HG03095 (cell line): Measurements from ENCODE around the gene MTMR3.
"Not testable (repeated sequence)": the region's sequence is repeated elsewhere in the genome, so short reads cannot be mapped to it uniquely, and the experiment has no call there.

Experiments
- ATAC-seq: cut with Tn5 transposase; IDR thresholded peaks from one replicate; pipeline ENCODE4 v1.9.1; 2021; ENCODE audit warnings: moderate library complexity; ENCODE audit not compliant: unreplicated experiment

MTMR3 gene

GRCh38 chr22:29956680-29957079 is 73.7 kb downstream of the MTMR3 start:
- ATAC-seq, result no peak

DNA sequence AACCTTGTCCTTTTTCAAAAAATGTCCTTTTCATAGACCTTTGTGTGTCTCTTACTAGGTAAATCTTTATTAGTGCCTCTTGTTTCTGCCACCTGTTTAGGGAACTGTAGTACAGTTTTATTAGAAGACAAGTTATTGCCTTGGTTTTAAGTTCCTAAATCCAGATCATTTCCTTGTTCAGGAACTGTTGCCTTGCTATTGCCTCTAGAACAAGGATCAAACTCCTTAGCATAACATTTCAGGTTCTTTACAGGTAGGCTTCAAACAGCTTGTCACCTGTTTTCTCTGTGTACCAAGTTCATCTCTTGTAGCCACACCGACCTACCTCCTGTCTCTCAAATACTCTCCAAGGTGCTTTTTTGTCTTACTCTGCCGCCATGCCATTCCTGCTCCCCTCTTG is 75.2 kb downstream of the MTMR3 start:
- no peak for ATAC-seq

DNA sequence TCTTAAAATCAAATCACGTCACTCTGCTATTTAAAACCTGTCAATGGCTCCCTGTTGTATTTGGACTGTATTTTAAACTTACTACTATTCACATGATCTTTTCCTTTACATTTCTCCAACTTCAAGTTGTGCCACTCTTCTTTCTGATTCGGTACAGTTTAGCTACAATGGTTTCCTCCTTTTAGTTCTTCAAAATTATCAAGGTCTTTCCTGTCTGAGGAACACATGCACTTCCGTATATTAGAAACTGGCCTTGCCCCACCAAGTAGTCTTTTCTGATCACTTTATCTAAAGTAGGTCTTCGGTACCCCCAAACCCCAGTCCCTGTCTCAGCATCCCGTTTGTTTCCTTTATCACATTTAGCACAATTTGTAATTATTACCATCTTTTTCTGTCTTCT is 81.8 kb downstream of the MTMR3 start:
- no peak for ATAC-seq

- ATAC-seq, result no peak
Measured at GRCh38 chr22:29967461-29967860, 84.5 kb downstream of the MTMR3 start.

DNA sequence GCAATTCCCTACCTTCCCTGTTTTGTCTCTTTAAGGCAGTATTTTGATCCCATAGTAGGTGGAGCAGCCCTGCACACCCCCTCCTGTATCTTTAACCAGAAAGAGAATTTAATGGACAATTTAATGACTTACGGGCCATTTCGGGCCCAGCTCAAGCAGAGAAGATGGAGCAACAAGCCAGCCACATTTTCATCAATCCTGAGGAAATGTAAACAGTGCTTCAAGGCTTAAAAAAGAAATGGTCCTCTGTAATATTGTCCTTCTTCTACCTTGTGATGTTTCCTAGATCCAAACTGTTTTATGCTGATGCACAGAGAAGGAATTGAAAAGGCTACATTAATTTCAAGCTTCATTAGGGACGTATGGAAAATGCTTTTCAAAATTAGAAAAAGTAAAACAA is 88.6 kb downstream of the MTMR3 start:
- no peak for ATAC-seq

GRCh38 chr22:29972121-29972520 is 89.1 kb downstream of the MTMR3 start:
- ATAC-seq, result no peak

DNA sequence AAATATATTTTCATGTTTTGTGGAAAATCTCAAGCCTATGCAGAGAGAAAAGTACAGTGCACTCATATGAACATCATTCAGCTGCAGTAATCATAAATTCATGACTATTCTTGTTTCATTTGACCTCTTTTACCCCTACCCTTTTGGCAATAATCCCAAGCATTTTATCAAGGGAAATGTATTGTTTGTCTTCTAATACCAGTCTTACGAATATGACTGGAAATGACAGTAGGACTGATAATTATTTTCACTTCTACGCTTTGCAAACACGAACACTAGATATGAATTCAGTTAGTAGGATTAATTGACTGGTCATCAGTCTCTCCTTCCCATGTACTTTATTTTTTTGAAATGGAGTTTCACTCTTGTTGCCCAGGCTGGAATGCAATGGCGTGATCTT is 90.3 kb downstream of the MTMR3 start:
- no peak for ATAC-seq

- not testable (repeated sequence) for ATAC-seq
Measured at GRCh38 chr22:29973680-29974079, 90.7 kb downstream of the MTMR3 start.

- no peak for ATAC-seq
Measured at GRCh38 chr22:29975494-29975893, 92.5 kb downstream of the MTMR3 start.

GRCh38 chr22:29977107-29977506 is 94.1 kb downstream of the MTMR3 start:
- ATAC-seq, result no peak

- peak; percentile 87 for ATAC-seq
Measured at GRCh38 chr22:29979777-29980321, 96.9 kb downstream of the MTMR3 start.

- no peak for ATAC-seq
Measured at GRCh38 chr22:29983296-29983917, 100.4 kb downstream of the MTMR3 start.

DNA sequence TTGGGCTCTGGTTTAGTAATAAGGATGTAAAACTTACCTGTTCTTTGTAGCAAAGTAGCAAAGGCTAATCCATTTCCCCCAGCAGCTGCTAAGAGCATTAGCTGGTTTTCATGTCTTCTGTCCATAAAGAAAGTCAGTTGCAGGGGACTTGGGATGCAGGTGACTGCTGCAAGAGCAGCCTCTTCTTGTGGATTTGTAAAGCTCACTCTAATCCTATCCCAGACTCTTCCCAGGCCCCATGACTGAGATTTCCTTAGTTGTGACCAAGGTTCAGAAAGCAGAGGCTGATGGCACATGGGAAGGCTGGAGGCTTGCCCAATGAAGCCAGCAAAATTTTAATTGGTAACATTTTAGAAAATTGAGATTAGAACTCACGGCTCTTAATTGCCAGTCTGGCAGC is 102.9 kb downstream of the MTMR3 start:
- ATAC-seq, result no peak

GRCh38 chr22:29987137-29987536 is 104.2 kb downstream of the MTMR3 start:
- no peak for ATAC-seq

- no peak for ATAC-seq
Measured at GRCh38 chr22:29988719-29989118, 105.7 kb downstream of the MTMR3 start.

GRCh38 chr22:29989446-29989845 is 106.5 kb downstream of the MTMR3 start:
- ATAC-seq, result no peak

DNA sequence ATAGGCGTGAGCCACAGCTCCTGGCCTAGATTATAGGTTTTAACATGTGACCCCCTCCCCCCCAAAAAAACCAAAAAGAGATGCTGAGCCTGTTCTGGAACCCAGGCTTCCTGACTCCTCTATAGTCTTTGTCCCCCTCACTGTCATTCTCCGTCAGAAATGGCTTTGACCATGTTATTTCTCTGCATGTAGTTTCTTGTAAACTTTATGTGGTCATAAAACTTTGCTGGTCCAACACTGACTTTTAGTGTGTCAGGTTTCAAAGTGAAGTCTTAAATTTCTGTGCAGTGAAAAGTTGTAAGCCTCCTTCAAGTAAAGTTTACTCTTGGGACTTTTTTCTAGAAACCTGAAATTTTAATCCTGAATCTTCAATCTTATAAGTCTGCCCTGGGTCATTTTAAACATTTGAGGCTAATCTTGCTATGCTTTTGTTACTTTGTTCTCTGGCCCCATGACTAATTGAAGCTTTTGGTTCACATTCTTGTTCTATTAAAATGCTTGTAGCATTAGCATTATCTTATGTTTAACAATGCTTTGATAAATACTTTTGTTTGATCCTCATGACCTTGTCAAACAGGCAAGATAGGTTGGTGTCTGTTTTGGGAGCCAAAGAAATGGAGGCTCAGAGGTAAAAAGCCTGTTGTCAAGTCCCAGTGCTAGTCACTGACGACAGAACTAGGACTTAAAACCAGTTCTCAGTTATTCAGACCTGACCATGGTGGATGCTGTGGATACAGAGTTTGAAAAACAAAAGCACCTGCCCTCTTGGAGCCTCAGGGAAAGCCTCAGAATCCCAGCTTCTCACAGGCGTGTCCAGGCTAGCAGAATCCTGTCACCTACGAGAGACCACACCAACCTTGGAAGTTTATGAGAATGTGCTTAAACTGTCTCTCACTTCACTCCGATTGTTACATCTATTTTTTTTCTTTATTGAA is 109.6 kb downstream of the MTMR3 start:
- no peak for ATAC-seq

- ATAC-seq, result no peak
Measured at GRCh38 chr22:29994027-29994715, 111.2 kb downstream of the MTMR3 start.

- no peak for ATAC-seq
Measured at GRCh38 chr22:29994943-29995342, 112.0 kb downstream of the MTMR3 start.

GRCh38 chr22:29997107-29997506 is 114.1 kb downstream of the MTMR3 start:
- ATAC-seq, result no peak

GRCh38 chr22:29997516-29997915 is 114.5 kb downstream of the MTMR3 start:
- ATAC-seq, result no peak
